Measurements from ENCODE around the gene MAP4. TPM values are rescaled to one million over a fixed set of nuclear protein-coding genes. Genes with fewer than 3 reads are reported as not detected.

The MAP4 gene
- total RNA-seq, 4 donors from 2014 or later = 214 to 351 (median 231) TPM

- no peak overlapping the region for H3K4me3 ChIP-seq
- TF ChIP-seq POLR2AphosphoS5 (IDR thresholded peaks at IDR 0.05) (no peak), EP300 (IDR thresholded peaks at IDR 0.05) (no peak), CTCF (IDR thresholded peaks at IDR 0.05) (no peak), POLR2A (IDR thresholded peaks at IDR 0.05) (no peak)
- H3K36me3 ChIP-seq = no peaks in the 10 kb centered on the region
- ATAC-seq = no peak
- no peaks in the 10 kb centered on the region for H3K9me3 ChIP-seq
- H3K27ac ChIP-seq = no peak overlapping the region
- no peaks in the 10 kb centered on the region for H3K27me3 ChIP-seq
- no peaks in the 10 kb centered on the region for H3K4me1 ChIP-seq
- 61 to 85% methylated on average over 4 to 5 of the region's 5 CpGs for WGBS, 2 donors (ENCODE audit: low coverage in 1 of 2)
These were observed 65.6 kb downstream of the MAP4 start for GRCh38 chr3:47950453-47951169.

- H3K4me3 ChIP-seq = no peak overlapping the region
- H3K27ac ChIP-seq = no peak overlapping the region
- H3K9me3 ChIP-seq = no peaks in the 10 kb centered on the region
- TF ChIP-seq POLR2AphosphoS5 (IDR thresholded peaks at IDR 0.05) = no peak
- TF ChIP-seq POLR2A (IDR thresholded peaks at IDR 0.05) = no peak
- TF ChIP-seq EP300 (IDR thresholded peaks at IDR 0.05) = no peak
- no peak for TF ChIP-seq CTCF (IDR thresholded peaks at IDR 0.05)
- no peaks in the 10 kb centered on the region for H3K27me3 ChIP-seq
- H3K36me3 ChIP-seq = no peaks in the 10 kb centered on the region
- no peaks in the 10 kb centered on the region for H3K4me1 ChIP-seq
- WGBS, 2 donors (ENCODE audit: low coverage in 1 of 2) = 91 to 98% methylated on average over 3 of the region's 3 CpGs
- no peak for ATAC-seq
These were observed 66.2 kb downstream of the MAP4 start for GRCh38 chr3:47949979-47950378.

- H3K27me3 ChIP-seq = no peaks in the 10 kb centered on the region
- H3K4me3 ChIP-seq = no peak overlapping the region
- H3K36me3 ChIP-seq = no peaks in the 10 kb centered on the region
- H3K9me3 ChIP-seq = no peaks in the 10 kb centered on the region
- WGBS, 2 donors (ENCODE audit: low coverage in 1 of 2) = 100% methylated on average over 1 of the region's 1 CpG
- H3K27ac ChIP-seq = no peak overlapping the region
- H3K4me1 ChIP-seq = no peaks in the 10 kb centered on the region
- TF ChIP-seq POLR2A (IDR thresholded peaks at IDR 0.05) (no peak), CTCF (IDR thresholded peaks at IDR 0.05) (no peak), POLR2AphosphoS5 (IDR thresholded peaks at IDR 0.05) (no peak), EP300 (IDR thresholded peaks at IDR 0.05) (no peak)
- ATAC-seq = no peak
These were observed 76.0 kb downstream of the MAP4 start for GRCh38 chr3:47940232-47940631.

GRCh38 chr3:47932421-47932820 is 83.8 kb downstream of the MAP4 start:
- H3K9me3 ChIP-seq = no peaks in the 10 kb centered on the region
- H3K4me3 ChIP-seq = no peak overlapping the region
- no peak overlapping the region for H3K27ac ChIP-seq
- no peaks in the 10 kb centered on the region for H3K27me3 ChIP-seq
- TF ChIP-seq CTCF (IDR thresholded peaks at IDR 0.05) (no peak), EP300 (IDR thresholded peaks at IDR 0.05) (no peak), POLR2A (IDR thresholded peaks at IDR 0.05) (no peak), POLR2AphosphoS5 (IDR thresholded peaks at IDR 0.05) (no peak)
- H3K36me3 ChIP-seq = peaks cover 0 to 9% of the 10 kb centered on the region in 2 donors
- no peaks in the 10 kb centered on the region for H3K4me1 ChIP-seq
- 81 to 89% methylated on average over 3 to 5 of the region's 5 CpGs for WGBS, 2 donors (ENCODE audit: low coverage in 1 of 2)
- no peak for ATAC-seq

GRCh38 chr3:47930979-47931378 is 85.2 kb downstream of the MAP4 start:
- Histone ChIP-seq H3K27ac (no peak overlapping the region), H3K9me3 (no peaks in the 10 kb centered on the region), H3K27me3 (no peaks in the 10 kb centered on the region), H3K36me3 (peaks cover 0 to 24% of the 10 kb centered on the region in 2 donors), H3K4me1 (no peaks in the 10 kb centered on the region), H3K4me3 (no peak overlapping the region)
- ATAC-seq = no peak
- no peak for TF ChIP-seq POLR2A (IDR thresholded peaks at IDR 0.05)
- no peak for TF ChIP-seq EP300 (IDR thresholded peaks at IDR 0.05)
- no peak for TF ChIP-seq POLR2AphosphoS5 (IDR thresholded peaks at IDR 0.05)
- WGBS, 2 donors (ENCODE audit: low coverage in 1 of 2) = 97 to 100% methylated on average over 4 of the region's 4 CpGs

Measured in gastroesophageal sphincter (tissue), 4 donors.